ENCODE measurements around the gene HEY2. TPM values are rescaled to one million over a fixed set of nuclear protein-coding genes. Genes with fewer than 3 reads are reported as not detected.

The HEY2 gene
- total and polyA plus RNA-seq, 8 donors: 1.3 to 2.9 (median 1.9) TPM

- WGBS, 2 donors: 84 to 86% methylated on average over 4 of the region's 4 CpGs
- Histone ChIP-seq H3K27ac (no peak overlapping the region), H3K36me3 (no peaks in the 10 kb centered on the region), H3K27me3 (no peaks in the 10 kb centered on the region), H3K4me1 (peaks cover 0 to 11% (median 8%) of the 10 kb centered on the region in 3 donors), H3K9me3 (no peaks in the 10 kb centered on the region), H3K4me3 (no peak overlapping the region)
- ATAC-seq (no peak), FAIRE-seq (no peak), DNase-seq (no peak)
- TF ChIP-seq CTCF (IDR thresholded peaks at IDR 0.05): no peak
- intact Hi-C loops (cut with DNase I): no loop called here
Measured at GRCh38 chr6:125806813-125807212, 57.4 kb downstream of the HEY2 start.

- H3K27ac ChIP-seq: no peak overlapping the region
- 90% methylated on average over 4 of the region's 4 CpGs for WGBS, 2 donors
- intact Hi-C loops (cut with DNase I): no loop called here
- no peaks in the 10 kb centered on the region for H3K27me3 ChIP-seq
- H3K4me1 ChIP-seq: peaks cover 0 to 11% (median 9%) of the 10 kb centered on the region in 3 donors
- TF ChIP-seq CTCF (IDR thresholded peaks at IDR 0.05): no peak
- no peak overlapping the region for H3K4me3 ChIP-seq
- ATAC-seq (no peak), FAIRE-seq (no peak), DNase-seq (no peak)
- H3K9me3 ChIP-seq: no peaks in the 10 kb centered on the region
- H3K36me3 ChIP-seq: no peaks in the 10 kb centered on the region
Measured at GRCh38 chr6:125807293-125807692, 57.9 kb downstream of the HEY2 start.

- ATAC-seq: no peak
Measured at GRCh38 chr6:125808060-125808459, 58.6 kb downstream of the HEY2 start.

GRCh38 chr6:125808591-125808990, 59.2 kb downstream of the HEY2 start:
- Histone ChIP-seq H3K9me3 (no peaks in the 10 kb centered on the region), H3K36me3 (no peaks in the 10 kb centered on the region), H3K4me1 (peaks cover 0 to 8% (median 3%) of the 10 kb centered on the region in 3 donors), H3K4me3 (no peak overlapping the region), H3K27me3 (no peaks in the 10 kb centered on the region), H3K27ac (no peak overlapping the region)
- ATAC-seq (no peak), DNase-seq (no peak), FAIRE-seq (no peak)
- intact Hi-C loops (cut with DNase I): no loop called here
- no peak for TF ChIP-seq CTCF (IDR thresholded peaks at IDR 0.05)

More at GRCh38 chr6:125808060-125808459, 58.6 kb downstream of the HEY2 start:
- no peaks in the 10 kb centered on the region for H3K9me3 ChIP-seq
- no peak for TF ChIP-seq CTCF (IDR thresholded peaks at IDR 0.05)
- H3K4me3 ChIP-seq: no peak overlapping the region
- no peaks in the 10 kb centered on the region for H3K36me3 ChIP-seq
- H3K27me3 ChIP-seq: no peaks in the 10 kb centered on the region
- DNase-seq: no peak
- FAIRE-seq: no peak
- WGBS, 2 donors: 81 to 94% methylated on average over 4 of the region's 4 CpGs
- intact Hi-C loops (cut with DNase I): no loop called here
- H3K4me1 ChIP-seq: peaks cover 0 to 11% (median 9%) of the 10 kb centered on the region in 3 donors
- no peak overlapping the region for H3K27ac ChIP-seq

GRCh38 chr6:125809570-125810170, 60.2 kb downstream of the HEY2 start:
- H3K4me3 ChIP-seq: no peak overlapping the region
- peaks cover 0 to 10% (median 1%) of the 10 kb centered on the region in 3 donors for H3K4me1 ChIP-seq
- intact Hi-C loops (cut with DNase I): no loop called here
- no peaks in the 10 kb centered on the region for H3K27me3 ChIP-seq
- FAIRE-seq: no peak
- no peaks in the 10 kb centered on the region for H3K36me3 ChIP-seq
- WGBS, 2 donors: 85 to 86% methylated on average over 3 of the region's 3 CpGs
- H3K9me3 ChIP-seq: no peaks in the 10 kb centered on the region
- ATAC-seq: no peak
- no peak overlapping the region for H3K27ac ChIP-seq
- no peak for DNase-seq
- TF ChIP-seq CTCF (IDR thresholded peaks at IDR 0.05): no peak

Data from pancreas (tissue), 10 donors.